GM18502 (cell line): ENCODE results near the gene PPP4R4.
"Not testable (repeated sequence)": the region's sequence is repeated elsewhere in the genome, so short reads cannot be mapped to it uniquely, and the experiment has no call there.

Source experiments
- ATAC-seq: cut with Tn5 transposase; IDR thresholded peaks from one replicate; pipeline ENCODE4 v1.9.1; 2021; ENCODE audit warnings: mild to moderate bottlenecking; ENCODE audit not compliant: unreplicated experiment, poor library complexity

PPP4R4 gene

GRCh38 chr14:94239406-94239805 lies 65.3 kb downstream of the PPP4R4 start:
- no peak for ATAC-seq

- ATAC-seq, result no peak
These were observed 70.1 kb downstream of the PPP4R4 start for GRCh38 chr14:94244182-94244581.

GRCh38 chr14:94264195-94264594 lies 90.1 kb downstream of the PPP4R4 start:
- ATAC-seq, result not testable (repeated sequence)

- ATAC-seq, result no peak
These were observed 93.2 kb downstream of the PPP4R4 start for GRCh38 chr14:94267352-94267751.

- not testable (repeated sequence) for ATAC-seq
These were observed 94.5 kb downstream of the PPP4R4 start for GRCh38 chr14:94268582-94268981.

- no peak for ATAC-seq
These were observed 95.0 kb downstream of the PPP4R4 start for GRCh38 chr14:94269156-94269555.

- not testable (repeated sequence) for ATAC-seq
These were observed 102.9 kb downstream of the PPP4R4 start for GRCh38 chr14:94276898-94277561.

GRCh38 chr14:94278731-94279130 lies 104.6 kb downstream of the PPP4R4 start:
- ATAC-seq, result no peak

GRCh38 chr14:94282991-94283723 lies 109.0 kb downstream of the PPP4R4 start:
- no peak for ATAC-seq

GRCh38 chr14:94284221-94284620 lies 110.1 kb downstream of the PPP4R4 start:
- ATAC-seq, result no peak

- ATAC-seq, result no peak
These were observed 111.0 kb downstream of the PPP4R4 start for GRCh38 chr14:94285158-94285557.

- no peak for ATAC-seq
These were observed 114.7 kb downstream of the PPP4R4 start for GRCh38 chr14:94288610-94289465.

- no peak for ATAC-seq
These were observed 116.1 kb downstream of the PPP4R4 start for GRCh38 chr14:94290197-94290596.

GRCh38 chr14:94291159-94291905 lies 117.2 kb downstream of the PPP4R4 start:
- no peak for ATAC-seq

- ATAC-seq, result no peak
These were observed 117.9 kb downstream of the PPP4R4 start for GRCh38 chr14:94291906-94292525.

- ATAC-seq, result no peak
These were observed 118.4 kb downstream of the PPP4R4 start for GRCh38 chr14:94292526-94292871.

- no peak for ATAC-seq
These were observed 118.9 kb downstream of the PPP4R4 start, which contains the start of gene SERPINA10 for GRCh38 chr14:94292872-94293577. SERPINA10 (minus strand) TSS chr14:94293268; CDS start chr14:94290593, 2,675 bp downstream.

GRCh38 chr14:94293578-94293924 lies 119.4 kb downstream of the PPP4R4 start:
- no peak for ATAC-seq
